Thoracic aorta (tissue), 2 donors: ENCODE data around the gene AP1AR. TPM values are rescaled to one million over a fixed set of nuclear protein-coding genes. Genes with fewer than 3 reads are reported as not detected.

Experiments used
- ATAC-seq: fragments of 150-250 bp; one replicate; pipeline ENCODE4 v1.8.0; 2017; ENCODE audit warnings: low read depth; ENCODE audit not compliant: insufficient number of reproducible peaks, low FRiP score
- DNase-seq: peaks from one replicate; pipeline ENCODE4 v3.0.0-alpha.2; 2020; ENCODE audit warnings: low spot score
- H3K27ac ChIP-seq, 2 donors: fragments of 200-600 bp; sonication (generic); 1 replicate in 1 of 2; 2 replicates in 1 of 2; pipeline ENCODE4 v1.5.1; 2016; ENCODE audit warnings: mild to moderate bottlenecking in 2 of 2, moderate library complexity in 2 of 2
- H3K27me3 ChIP-seq: fragments of 200-600 bp; sonication (generic); replicated peaks from 2 replicates; pipeline ENCODE4 v1.6.0; 2016; ENCODE audit warnings: mild to moderate bottlenecking; ENCODE audit not compliant: insufficient read depth
- H3K36me3 ChIP-seq: fragments of 200-600 bp; sonication (generic); one replicate; pipeline ENCODE4 v1.5.1; 2016
- H3K4me1 ChIP-seq, 2 donors: fragments of 200-600 bp; sonication (generic); 1 replicate in 1 of 2; 2 replicates in 1 of 2; pipeline versions ENCODE4 v1.5.1 to v1.6.0; 2016; ENCODE audit warnings: low read depth in 2 of 2, mild to moderate bottlenecking in 1 of 2; ENCODE audit not compliant: control insufficient read depth in 1 of 2
- H3K4me3 ChIP-seq: fragments of 200-600 bp; sonication (generic); 2 replicates; pipeline ENCODE4 v1.5.1; 2016; ENCODE audit warnings: mild to moderate bottlenecking
- H3K9me3 ChIP-seq: fragments of 200-600 bp; sonication (generic); 2 replicates; pipeline ENCODE4 v1.5.1; 2016
- CTCF ChIP-seq: fragments of 200-600 bp; sonication (generic); IDR thresholded peaks from one replicate; pipeline ENCODE4 v1.5.1; 2019; ENCODE audit warnings: antibody characterized with exemption
- total RNA-seq, 2 donors: library from RNA; depleted of rRNA; stranded (reverse); fragments of >200 nt; gene quantifications; one replicate each; pipeline versions ENCODE4 v1.1.0 to v1.2.3, GENCODE V29; 2016

Gene AP1AR
- total RNA-seq, 2 donors from 2014 or later = 10.0 to 27.9 TPM

DNA sequence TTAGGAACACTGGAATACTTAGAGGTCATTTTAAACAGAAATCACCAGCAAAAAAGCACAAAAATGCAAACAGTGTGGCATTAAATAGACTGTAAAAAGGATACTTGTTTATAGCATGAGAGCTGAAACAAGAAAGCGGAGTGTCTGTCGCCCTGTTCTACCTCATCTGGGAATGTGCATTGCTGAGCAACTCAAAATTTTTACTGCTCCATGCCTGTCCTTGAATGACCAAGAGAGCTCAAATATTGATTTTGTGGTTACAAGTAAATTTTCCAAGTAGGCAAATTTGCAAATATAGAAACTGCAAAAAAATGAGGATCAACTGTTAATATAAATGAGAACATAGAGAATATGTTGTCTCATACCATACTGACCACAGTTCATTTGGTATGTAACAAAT is 25.5 kb downstream of the AP1AR start:
- Histone ChIP-seq H3K27me3 (no peaks in the 10 kb centered on the region), H3K9me3 (no peaks in the 10 kb centered on the region), H3K4me3 (no peak overlapping the region), H3K36me3 (no peaks in the 10 kb centered on the region), H3K4me1 (peaks cover 0 to 3% of the 10 kb centered on the region in 2 donors), H3K27ac (no peak overlapping the region)
- ATAC-seq (no peak), DNase-seq (no peak)
- TF ChIP-seq CTCF = no peak

- Histone ChIP-seq H3K9me3 (no peaks in the 10 kb centered on the region), H3K4me3 (no peak overlapping the region), H3K27me3 (no peaks in the 10 kb centered on the region), H3K27ac (peak overlapping the region in 1 of 2 donors; percentile 48), H3K36me3 (no peaks in the 10 kb centered on the region), H3K4me1 (peaks cover 11 to 12% of the 10 kb centered on the region in 2 donors)
- TF ChIP-seq CTCF = peak; percentile 46
- DNase-seq = no peak
- ATAC-seq = no peak
Observed at GRCh38 chr4:112266823-112267222, 35.2 kb downstream of the AP1AR start.

GRCh38 chr4:112270051-112270450 is 38.5 kb downstream of the AP1AR start:
- Histone ChIP-seq H3K4me3 (no peak overlapping the region), H3K9me3 (no peaks in the 10 kb centered on the region), H3K27ac (no peak overlapping the region), H3K36me3 (no peaks in the 10 kb centered on the region), H3K4me1 (peaks cover 12 to 15% of the 10 kb centered on the region in 2 donors), H3K27me3 (no peaks in the 10 kb centered on the region)
- ATAC-seq (no peak), DNase-seq (no peak)
- TF ChIP-seq CTCF = no peak

GRCh38 chr4:112270640-112271421 is 39.2 kb downstream of the AP1AR start:
- H3K9me3 ChIP-seq = no peaks in the 10 kb centered on the region
- DNase-seq = no peak
- H3K27me3 ChIP-seq = no peaks in the 10 kb centered on the region
- H3K4me1 ChIP-seq = peaks cover 12 to 15% of the 10 kb centered on the region in 2 donors
- ATAC-seq = no peak
- H3K4me3 ChIP-seq = no peak overlapping the region
- TF ChIP-seq CTCF = no peak
- no peak overlapping the region for H3K27ac ChIP-seq
- H3K36me3 ChIP-seq = no peaks in the 10 kb centered on the region

- Histone ChIP-seq H3K36me3 (peaks cover 5% of the 10 kb centered on the region), H3K9me3 (no peaks in the 10 kb centered on the region)
- ATAC-seq = no peak
Observed at GRCh38 chr4:112272292-112272691, 40.7 kb downstream of the AP1AR start.

More at GRCh38 chr4:112272292-112272691, 40.7 kb downstream of the AP1AR start:
- H3K4me1 ChIP-seq = peaks cover 9 to 10% of the 10 kb centered on the region in 2 donors
- H3K4me3 ChIP-seq = no peak overlapping the region
- no peaks in the 10 kb centered on the region for H3K27me3 ChIP-seq
- DNase-seq = no peak
- no peak overlapping the region for H3K27ac ChIP-seq
- TF ChIP-seq CTCF = no peak
